Left lung (tissue), 10 donors: ENCODE data around the gene NHS. TPM values are rescaled to one million over a fixed set of nuclear protein-coding genes. Genes with fewer than 3 reads are reported as not detected.

ENCODE experiments used
- ATAC-seq: fragments of 200-7000 bp; cut with Tn5 transposase; one replicate; pipeline ENCODE4 v1.9.1; 2020; ENCODE audit warnings: moderate library complexity
- DNase-seq, 4 donors: peaks; one replicate each; pipeline ENCODE4 v3.0.0-alpha.2; 2013 to 2020
- H3K27ac ChIP-seq, 2 donors: fragments of 200-600 bp; sonication (generic) in 1 of 2; one replicate each; pipeline versions ENCODE4 v1.5.0 to v1.8.0; 2020 to 2021
- H3K27me3 ChIP-seq, 2 donors: fragments of 200-600 bp; sonication (generic) in 1 of 2; one replicate each; pipeline versions ENCODE4 v1.5.0 to v1.8.0; 2020 to 2021
- H3K36me3 ChIP-seq, 2 donors: fragments of 200-600 bp; sonication (generic) in 1 of 2; one replicate each; pipeline versions ENCODE4 v1.5.0 to v1.8.0; 2020 to 2021
- H3K4me1 ChIP-seq, 2 donors: fragments of 200-600 bp; one replicate each; pipeline ENCODE4 v1.8.0; 2021
- H3K4me3 ChIP-seq, 2 donors: fragments of 200-600 bp; sonication (generic) in 1 of 2; one replicate each; pipeline versions ENCODE4 v1.5.0 to v1.8.0; 2020 to 2021; ENCODE audit warnings: mild to moderate bottlenecking in 1 of 2
- H3K9me3 ChIP-seq, 2 donors: fragments of 200-600 bp; sonication (generic) in 1 of 2; one replicate each; pipeline versions ENCODE4 v1.5.0 to v1.8.0; 2020 to 2021
- CTCF ChIP-seq, 2 donors: fragments of 200-600 bp; sonication (generic) in 1 of 2; IDR thresholded peaks; one replicate each; pipeline versions ENCODE4 v1.5.0 to v1.8.0; 2021; ENCODE audit warnings: antibody characterized with exemption in 2 of 2
- intact Hi-C, 2 donors: fragments of 100-400 bp; cut with DNase I; formaldehyde crosslinking; loops; one replicate each; pipeline versions ENCODE4 v1.11.2 to v1.14.2; 2022
- polyA plus RNA-seq, 6 donors: library from polyadenylated mRNA; unstranded; fragments of 120-200 nt; gene quantifications; one replicate each; pipeline ENCODE4 v1.2.1, GENCODE V29; 2013; ENCODE audit not compliant: insufficient read length in 6 of 6
- total RNA-seq, 2 donors: library from RNA; stranded (reverse); fragmentation: NEBNext Ultra II Directional; extraction: Animal tissue kit (Norgen Biotek cat#: 25700); gene quantifications; one replicate each; pipeline ENCODE4 v1.2.1, GENCODE V29; 2021
- donor health status: DM: no; HTN: yes; CAD: no.
- donor health status: DM: no; HTN: no; CAD: no.

The NHS gene
- total and polyA plus RNA-seq, 8 donors: 1.4 to 8.3 (median 6.5) TPM

- ATAC-seq (no peak), DNase-seq (no peak)
- Histone ChIP-seq H3K27ac (no peak overlapping the region), H3K9me3 (no peaks in the 10 kb centered on the region), H3K36me3 (no peaks in the 10 kb centered on the region), H3K4me3 (no peak overlapping the region), H3K27me3 (peaks cover 0 to 10% of the 10 kb centered on the region in 2 donors), H3K4me1 (no peaks in the 10 kb centered on the region)
- intact Hi-C loops: no loop called here
- TF ChIP-seq CTCF (IDR thresholded peaks at IDR 0.05): no peak
Observed at GRCh38 chrX:17707731-17708130, 332.7 kb downstream of the NHS start.

- peak; percentile 33 for ATAC-seq
Observed at GRCh38 chrX:17710871-17711301, 335.9 kb downstream of the NHS start.

GRCh38 chrX:17713288-17713687 lies 338.3 kb downstream of the NHS start:
- ATAC-seq: no peak
- intact Hi-C loops: no loop called here
- H3K36me3 ChIP-seq: no peaks in the 10 kb centered on the region
- no peaks in the 10 kb centered on the region for H3K27me3 ChIP-seq
- no peaks in the 10 kb centered on the region for H3K4me1 ChIP-seq
- H3K9me3 ChIP-seq: no peaks in the 10 kb centered on the region
- TF ChIP-seq CTCF (IDR thresholded peaks at IDR 0.05): no peak
- DNase-seq: no peak
- H3K27ac ChIP-seq: no peak overlapping the region
- H3K4me3 ChIP-seq: no peak overlapping the region

More at GRCh38 chrX:17710871-17711301, 335.9 kb downstream of the NHS start:
- Histone ChIP-seq H3K27ac (no peak overlapping the region), H3K4me1 (no peaks in the 10 kb centered on the region), H3K4me3 (no peak overlapping the region), H3K9me3 (no peaks in the 10 kb centered on the region), H3K27me3 (peaks cover 0 to 8% of the 10 kb centered on the region in 2 donors), H3K36me3 (no peaks in the 10 kb centered on the region)
- no peak for TF ChIP-seq CTCF (IDR thresholded peaks at IDR 0.05)
- DNase-seq: no peak
- intact Hi-C loops: no loop called here

GRCh38 chrX:17718649-17719165 lies 343.7 kb downstream of the NHS start:
- Histone ChIP-seq H3K27ac (no peak overlapping the region), H3K4me1 (no peaks in the 10 kb centered on the region), H3K4me3 (no peak overlapping the region), H3K27me3 (no peaks in the 10 kb centered on the region), H3K9me3 (no peaks in the 10 kb centered on the region), H3K36me3 (no peaks in the 10 kb centered on the region)
- intact Hi-C loops: no loop called here
- no peak for DNase-seq
- TF ChIP-seq CTCF (IDR thresholded peaks at IDR 0.05): no peak
- ATAC-seq: no peak

- intact Hi-C loops: no loop called here
- no peak for TF ChIP-seq CTCF (IDR thresholded peaks at IDR 0.05)
- Histone ChIP-seq H3K4me3 (no peak overlapping the region), H3K36me3 (no peaks in the 10 kb centered on the region), H3K27me3 (no peaks in the 10 kb centered on the region), H3K27ac (no peak overlapping the region), H3K9me3 (no peaks in the 10 kb centered on the region), H3K4me1 (no peaks in the 10 kb centered on the region)
- DNase-seq (no peak), ATAC-seq (no peak)
Observed at GRCh38 chrX:17719711-17720110, 344.7 kb downstream of the NHS start.
